ELR (cell line): ENCODE results near the gene NEIL3.

ENCODE experiments used
- DNase-seq: peaks from one replicate; pipeline ENCODE4 v3.0.0-alpha.2; 2015; ENCODE audit warnings: low read depth

Gene NEIL3

GRCh38 chr4:177302371-177303100 lies 7.1 kb upstream of the NEIL3 start:
- DNase-seq = no peak

DNA sequence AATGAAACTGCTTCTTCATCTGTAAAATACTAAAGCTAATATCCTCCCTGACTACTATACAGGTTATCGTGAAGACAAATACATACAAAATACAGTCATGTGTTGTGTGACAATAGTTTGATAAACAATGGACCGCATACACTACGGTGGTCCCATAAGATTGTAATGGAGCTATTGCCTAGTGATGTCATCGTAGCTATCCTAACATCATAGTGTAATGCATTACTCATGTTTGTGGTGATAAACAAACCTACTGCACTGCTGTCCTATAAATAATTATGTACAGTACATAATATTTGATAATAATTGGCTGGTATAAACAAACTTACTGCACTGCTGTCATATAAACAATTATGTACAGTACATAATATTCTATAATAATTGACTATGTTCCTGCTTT lies 5.6 kb upstream of the NEIL3 start:
- DNase-seq = peak; percentile 31

- peak; percentile 46 for DNase-seq
Observed at GRCh38 chr4:177304864-177305263, 4.8 kb upstream of the NEIL3 start.

- peak; percentile 70 for DNase-seq
Observed at GRCh38 chr4:177308125-177308524, 1.5 kb upstream of the NEIL3 start.

DNA sequence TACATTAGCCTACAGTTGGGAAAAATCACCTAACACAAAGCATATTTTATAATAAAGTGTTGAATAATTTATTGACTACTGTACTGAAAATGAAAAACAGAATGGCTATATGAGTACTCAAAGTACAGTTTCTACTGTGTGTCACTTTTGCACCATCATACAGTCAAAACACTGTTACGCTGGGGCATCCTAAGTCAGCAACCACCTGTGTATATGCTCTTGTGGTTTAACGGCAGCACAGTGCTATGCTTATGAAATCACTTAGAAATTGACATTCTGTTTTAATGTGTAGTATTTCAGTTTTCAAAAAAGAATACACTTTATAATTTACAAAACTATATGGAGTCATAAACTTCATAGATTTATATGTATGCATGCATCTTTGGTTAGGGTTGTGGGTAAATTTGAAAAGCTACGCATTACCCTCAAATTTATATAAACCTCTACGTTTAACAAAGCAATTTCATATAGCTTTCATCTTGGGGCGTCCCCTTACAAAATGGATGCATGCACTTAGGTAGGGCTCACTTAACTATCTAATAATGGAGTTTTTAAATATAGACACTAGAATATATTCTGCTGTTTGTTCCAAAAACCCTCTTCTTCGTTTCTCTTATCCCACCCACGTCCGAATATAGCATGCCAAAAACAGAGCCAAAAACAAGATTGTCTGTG lies 690 bp upstream of the NEIL3 start:
- no peak for DNase-seq

DNA sequence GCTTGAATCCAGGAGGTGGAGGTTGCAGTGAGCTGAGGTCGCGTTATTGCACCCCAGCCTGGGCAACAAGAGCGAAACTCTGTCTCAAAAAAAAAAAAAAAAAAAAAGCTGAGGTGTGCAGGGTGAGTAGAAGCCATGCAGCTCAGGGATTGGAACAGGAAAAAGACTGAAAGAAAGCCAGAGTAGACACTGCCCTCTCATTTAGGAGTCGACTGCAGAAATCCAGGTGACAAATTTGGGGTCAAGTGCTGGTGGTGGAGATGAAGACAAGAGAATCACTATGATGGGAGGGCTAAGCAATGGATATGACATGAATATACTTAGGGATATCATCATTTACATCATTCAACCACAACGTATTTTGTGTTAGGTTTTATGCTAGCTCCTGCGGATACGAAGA lies 1.9 kb downstream of the NEIL3 start:
- DNase-seq = no peak

DNA sequence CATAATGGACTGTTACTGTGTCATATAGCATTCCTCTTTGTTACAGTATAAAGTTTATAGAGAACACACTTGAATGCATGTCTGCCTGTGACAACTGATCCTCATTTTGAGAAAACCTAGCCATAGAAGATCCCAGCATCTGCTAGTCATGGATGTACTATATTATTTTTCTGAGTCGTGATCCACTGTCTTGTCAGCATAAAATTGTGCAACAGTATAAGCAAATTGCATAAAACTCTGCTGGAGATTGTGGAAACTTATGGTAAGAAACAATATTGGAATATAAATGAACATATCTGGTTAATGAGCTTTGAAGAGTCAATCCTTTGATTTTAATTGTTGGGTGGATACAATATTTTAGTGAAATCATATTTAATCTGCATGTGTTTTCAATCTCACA lies 3.6 kb downstream of the NEIL3 start:
- DNase-seq = peak; percentile 13

GRCh38 chr4:177315767-177316464 lies 6.2 kb downstream of the NEIL3 start:
- no peak for DNase-seq

DNA sequence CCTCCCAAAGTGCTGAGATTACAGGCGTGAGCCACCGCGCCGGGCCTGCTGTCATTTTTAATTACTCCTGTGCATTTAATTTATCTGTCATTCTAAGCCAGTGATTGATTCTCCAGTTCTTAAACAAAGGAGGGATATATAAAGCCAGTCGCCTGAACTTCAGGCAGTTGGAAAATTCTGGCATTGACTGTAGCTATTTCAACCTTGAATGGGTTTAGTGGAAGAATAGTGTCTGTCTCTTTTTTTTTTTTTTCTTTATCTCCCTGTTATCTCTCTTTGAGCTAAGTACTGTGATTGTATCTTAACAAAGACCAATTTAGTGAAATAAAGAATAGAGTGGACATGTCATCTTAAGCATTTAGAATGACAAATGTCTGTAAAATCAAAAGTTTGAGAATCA lies 11.0 kb downstream of the NEIL3 start:
- no peak for DNase-seq

GRCh38 chr4:177321647-177322046 lies 12.0 kb downstream of the NEIL3 start:
- no peak for DNase-seq

DNA sequence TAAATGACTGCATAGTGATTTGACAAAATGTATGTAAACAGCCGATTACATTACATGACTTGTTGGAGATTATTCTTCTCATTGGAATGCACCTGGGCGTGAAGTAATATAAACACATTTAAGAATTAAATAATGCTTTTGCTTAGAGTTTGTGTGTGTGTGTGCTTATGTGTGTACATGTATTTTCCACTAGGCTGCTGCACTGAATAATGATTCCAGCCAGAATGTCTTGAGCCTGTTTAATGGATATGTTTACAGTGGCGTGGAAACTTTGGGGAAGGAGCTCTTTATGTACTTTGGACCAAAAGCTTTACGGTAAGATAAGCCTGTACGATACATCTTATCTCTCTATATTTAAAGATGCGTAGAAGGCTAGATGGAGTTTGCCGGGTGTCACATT lies 12.6 kb downstream of the NEIL3 start:
- peak; percentile 48 for DNase-seq

- no peak for DNase-seq
Observed at GRCh38 chr4:177322881-177323280, 13.2 kb downstream of the NEIL3 start.

GRCh38 chr4:177323416-177323815 lies 13.7 kb downstream of the NEIL3 start:
- no peak for DNase-seq

GRCh38 chr4:177332119-177332518 lies 22.4 kb downstream of the NEIL3 start:
- no peak for DNase-seq

- DNase-seq = peak; percentile 58
Observed at GRCh38 chr4:177339477-177340374, 30.1 kb downstream of the NEIL3 start.

DNA sequence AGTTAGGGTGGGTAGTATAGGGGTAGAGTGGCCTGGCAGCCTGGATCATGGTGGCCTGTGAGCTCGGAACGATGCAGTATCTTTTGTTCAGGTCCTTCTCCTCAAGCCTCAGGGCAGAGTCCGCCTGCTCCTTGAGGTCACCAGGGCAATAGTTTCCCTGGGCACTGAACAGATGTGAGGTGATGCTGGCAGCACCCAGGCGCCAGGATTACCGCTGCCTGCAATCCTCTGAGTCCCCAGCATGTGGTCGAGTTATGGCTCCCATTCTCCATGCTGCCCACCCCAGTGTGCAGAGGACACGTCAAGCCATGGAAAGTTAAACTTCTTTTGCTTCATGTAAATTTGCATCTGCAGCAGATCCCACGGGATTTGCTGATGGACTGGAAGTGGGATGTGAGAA lies 38.7 kb downstream of the NEIL3 start:
- no peak for DNase-seq

DNA sequence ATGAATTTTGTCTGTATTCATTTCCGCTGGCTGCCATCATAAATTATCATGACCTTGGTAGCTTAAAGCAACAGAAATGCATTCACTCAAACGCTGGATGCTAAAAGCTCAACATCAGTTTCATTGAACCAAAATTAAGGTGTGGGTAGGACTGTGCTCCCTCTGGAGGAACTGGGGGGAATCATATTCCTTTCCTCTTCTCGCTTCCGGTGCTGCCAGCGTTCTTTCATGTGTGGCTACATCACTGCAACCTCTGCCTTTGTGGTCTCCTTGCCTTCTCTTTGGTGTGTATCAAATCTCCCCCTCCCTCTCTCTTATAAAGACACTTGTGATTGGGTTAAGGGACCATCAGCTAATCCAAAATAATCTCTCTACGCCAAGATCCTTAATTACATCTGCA lies 39.5 kb downstream of the NEIL3 start:
- DNase-seq = no peak

DNA sequence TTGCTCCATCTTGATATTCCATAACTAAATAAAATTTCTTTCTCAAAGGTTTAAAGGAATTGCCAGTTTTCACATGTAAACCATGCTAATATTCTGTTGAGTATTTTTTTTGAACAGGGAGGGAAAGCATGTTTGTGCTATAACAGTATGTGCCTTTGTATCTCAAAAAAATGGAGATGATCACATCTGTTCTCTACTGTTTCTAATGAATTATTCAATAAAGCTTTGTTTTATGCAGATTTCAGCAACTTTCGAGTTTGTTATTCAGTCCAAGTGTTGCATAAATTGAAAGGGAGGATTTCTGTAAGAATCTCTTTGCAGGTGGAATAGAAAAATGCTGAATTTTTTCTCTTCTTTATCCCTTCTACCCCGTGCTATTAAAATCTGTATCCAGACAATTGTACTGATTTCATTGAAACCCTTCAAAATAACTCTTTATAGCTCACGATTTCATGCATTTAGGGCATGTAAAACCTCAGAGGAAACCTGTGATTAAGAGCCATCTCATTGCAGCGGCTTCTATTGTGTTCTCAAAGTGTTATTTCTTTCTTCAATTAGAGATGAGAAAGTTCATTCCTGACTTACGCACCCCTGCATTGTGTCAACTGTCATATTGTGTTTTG lies 42.1 kb downstream of the NEIL3 start:
- no peak for DNase-seq

DNA sequence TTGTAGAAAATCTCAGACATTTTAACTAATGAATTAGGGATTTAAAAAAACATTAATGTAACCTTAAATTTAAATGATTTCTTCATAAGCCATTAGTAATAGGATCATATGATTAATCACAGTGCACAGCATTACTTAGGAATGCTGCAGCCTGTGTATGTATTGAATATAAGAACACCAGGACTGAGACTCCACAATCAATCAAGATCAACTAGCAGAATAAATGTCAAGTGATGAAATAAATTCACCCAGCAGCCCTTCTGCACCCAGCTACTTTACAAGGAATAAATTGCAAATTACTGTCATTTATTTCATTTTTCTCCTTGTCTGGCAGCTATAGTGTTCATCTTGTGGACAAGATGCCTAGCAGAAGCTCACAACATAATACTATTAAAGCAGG lies 46.5 kb downstream of the NEIL3 start:
- peak; percentile 51 for DNase-seq

DNA sequence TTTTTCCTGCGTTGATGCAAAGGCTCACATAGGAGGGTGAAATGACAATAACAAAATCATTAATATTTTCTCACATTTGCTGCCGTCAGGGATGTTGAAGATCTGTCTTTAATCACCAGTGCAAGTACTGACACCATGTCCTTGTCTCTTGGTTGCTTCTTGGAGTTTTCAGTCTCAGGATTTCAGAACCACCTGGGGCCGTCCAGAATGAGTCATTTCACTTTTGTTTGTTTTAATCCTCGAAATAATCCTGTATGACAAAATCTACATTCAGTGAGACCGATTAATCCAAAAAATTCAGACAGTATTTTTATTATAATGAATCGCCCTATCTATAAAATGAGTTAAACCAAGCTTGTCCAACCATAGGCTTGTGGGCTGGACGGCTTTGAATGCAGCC lies 47.2 kb downstream of the NEIL3 start:
- DNase-seq = peak; percentile 33

GRCh38 chr4:177367336-177367735 lies 57.7 kb downstream of the NEIL3 start:
- peak; percentile 50 for DNase-seq

- DNase-seq = peak; percentile 84
Observed at GRCh38 chr4:177369372-177369771, 59.7 kb downstream of the NEIL3 start.
